GM18520 (cell line): ENCODE data around the gene HOXC12.

Source experiments
- ATAC-seq: cut with Tn5 transposase; IDR thresholded peaks from one replicate; pipeline ENCODE4 v1.9.1; 2021; ENCODE audit not compliant: unreplicated experiment

The HOXC12 gene

GRCh38 chr12:54006559-54007220, 52.0 kb downstream of the HOXC12 start:
- no peak for ATAC-seq

GRCh38 chr12:54007538-54008259, 53.0 kb downstream of the HOXC12 start:
- no peak for ATAC-seq

GRCh38 chr12:54008260-54008552, 53.5 kb downstream of the HOXC12 start:
- no peak for ATAC-seq
